ENCODE data around the gene JAKMIP1.

DNA sequence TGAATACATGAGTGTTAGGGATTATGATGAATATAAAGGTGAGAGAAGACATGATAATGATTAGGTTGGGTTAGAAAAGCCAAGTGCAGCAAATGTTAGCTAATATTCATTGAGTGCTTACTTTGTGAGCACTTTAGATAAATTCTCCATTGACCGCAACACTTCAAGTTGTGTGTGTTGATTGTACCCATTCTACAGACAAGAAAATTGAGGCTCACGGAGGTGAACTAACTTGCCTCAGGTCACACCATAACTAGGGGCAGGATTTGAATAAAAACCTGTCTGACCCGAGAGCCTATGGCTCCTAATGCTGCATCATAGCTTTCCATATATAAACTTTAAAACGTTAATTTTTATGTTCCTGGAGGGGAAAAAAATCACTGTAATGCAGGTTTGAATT lies 167.0 kb downstream of the JAKMIP1 start:
- TF ChIP-seq CTCF (IDR thresholded peaks at IDR 0.05) (no peak), TCF7L2 (IDR thresholded peaks at IDR 0.05; ENCODE audit: low read depth, low read length) (no peak), POLR2AphosphoS5 (IDR thresholded peaks at IDR 0.05; ENCODE audit: low read depth, low read length) (no peak)
